K562 (cell line): ENCODE measurements around the gene MYEF2. TPM values are rescaled to one million over a fixed set of nuclear protein-coding genes. Genes with fewer than 3 reads are reported as not detected.

Experiments used
- ATAC-seq: fragments of 200-7000 bp; cut with Tn5 transposase; 3 replicates; pipeline ENCODE4 v1.9.1; 2020; ENCODE audit warnings: moderate library complexity
- BruUV-seq: library from RNA; stranded (reverse); fragments of 400-500 nt; replicated peaks from 2 replicates; lab custom pipeline; 2021; lab: Mats Ljungman, UMichigan
- CTCF ChIA-PET: fragments of 300-600 bp; formaldehyde crosslinking; extraction: SDS; loops from one replicate; lab custom pipeline; 2021; ENCODE audit warnings: low intra/inter-chr PET ratio; lab: Yijun Ruan, JAX
- POLR2A ChIA-PET: fragments of 300-600, 350-650 bp; sonication (Branson Sonifier 250); formaldehyde crosslinking; extraction: SDS; loops from one replicate; lab custom pipeline; 2021; ENCODE audit warnings: antibody characterized with exemption, inconsistent platforms; lab: Yijun Ruan, JAX
- DNase-seq, 4 experiments: peaks; one replicate each; pipeline versions ENCODE4 v3.0.0 to v3.0.0-alpha.2; 2011 to 2018; ENCODE audit warnings: low spot score in 3 of 4, mixed read lengths in 3 of 4; ENCODE audit errors: extremely low read depth in 1 of 4
- FAIRE-seq: peaks from 2 replicates; lab custom pipeline; 2011; peaks lifted over from hg19 to GRCh38; lab: Jason Lieb, UNC
- H2AFZ ChIP-seq: 2 replicates; pipeline ENCODE4 v1.6.0; 2011; ENCODE audit warnings: low read depth, low read length, control low read depth, inconsistent platforms
- H3K27ac ChIP-seq: fragments of 200-600 bp; 3 replicates; pipeline ENCODE4 v1.8.0; 2011; ENCODE audit warnings: low read depth, mild to moderate bottlenecking, control low read depth, inconsistent platforms, low read length, moderate library complexity, mixed read lengths; ENCODE audit errors: extremely low read depth
- H3K27me3 ChIP-seq, 2 experiments: fragments of 300-600 bp in 1 of 2; 2 replicates in 1 of 2; 3 replicates in 1 of 2; pipeline versions ENCODE4 v1.6.0 to v1.8.0; 2011; ENCODE audit warnings: inconsistent platforms in 2 of 2, low read length in 2 of 2, mild to moderate bottlenecking in 1 of 2, mixed read lengths in 1 of 2, moderate library complexity in 1 of 2; ENCODE audit not compliant: control insufficient read depth in 2 of 2, insufficient read depth in 2 of 2
- H3K36me3 ChIP-seq: fragments of 300-600 bp; 3 replicates; pipeline ENCODE4 v1.8.0; 2011; ENCODE audit warnings: mild to moderate bottlenecking, low read length, inconsistent platforms; ENCODE audit not compliant: control insufficient read depth, insufficient read depth
- H3K4me1 ChIP-seq, 2 experiments: fragments of 200-600 bp in 1 of 2; replicated peaks in 1 of 2; 2 replicates in 1 of 2; 3 replicates in 1 of 2; pipeline versions ENCODE4 v1.5.1 to v1.8.0; 2011; ENCODE audit warnings: inconsistent platforms in 2 of 2, low read length in 2 of 2, mild to moderate bottlenecking in 1 of 2, mixed read lengths in 1 of 2, moderate library complexity in 1 of 2; ENCODE audit not compliant: control insufficient read depth in 2 of 2, insufficient read depth in 2 of 2
- H3K4me2 ChIP-seq: 2 replicates; pipeline ENCODE4 v1.6.1; 2011; ENCODE audit warnings: low read length, control low read depth, inconsistent platforms, mixed read lengths; ENCODE audit not compliant: insufficient read depth
- H3K4me3 ChIP-seq: fragments of 200-600 bp; sonication (generic), shearing (Covaris generic); 2 replicates; pipeline ENCODE4 v1.5.1; 2016; ENCODE audit warnings: control low read depth, inconsistent platforms
- H3K79me2 ChIP-seq: fragments of 200-600 bp; 3 replicates; pipeline ENCODE4 v1.8.0; 2011; ENCODE audit warnings: low read length, inconsistent platforms; ENCODE audit not compliant: control insufficient read depth, insufficient read depth
- H3K9ac ChIP-seq, 2 experiments: 2 replicates each; pipeline versions ENCODE4 v1.6.0 to v1.6.1; 2011; ENCODE audit warnings: low read depth in 2 of 2, low read length in 2 of 2, control low read depth in 1 of 2, inconsistent platforms in 1 of 2, mild to moderate bottlenecking in 1 of 2, mixed read lengths in 1 of 2; ENCODE audit not compliant: insufficient read depth in 1 of 2
- H3K9me1 ChIP-seq: one replicate; pipeline ENCODE4 v1.6.0; 2011; ENCODE audit warnings: inconsistent platforms, mild to moderate bottlenecking, low read length, moderate library complexity; ENCODE audit not compliant: control insufficient read depth, insufficient read depth
- H3K9me3 ChIP-seq: replicated peaks from 2 replicates; pipeline ENCODE4 v1.5.1; 2011; ENCODE audit warnings: low read depth, low read length, inconsistent platforms; ENCODE audit not compliant: control insufficient read depth, insufficient read depth
- H4K20me1 ChIP-seq: replicated peaks from 2 replicates; pipeline ENCODE4 v1.6.1; 2011; ENCODE audit warnings: low read length, inconsistent platforms, mixed read lengths; ENCODE audit not compliant: control insufficient read depth, insufficient read depth
- ARHGAP35 ChIP-seq: fragments of 450-650 bp; IDR thresholded peaks from 2 replicates; pipeline ENCODE4 v1.6.1; 2018; ENCODE audit not compliant: partially characterized antibody
- CGGBP1 ChIP-seq: fragments of 250-450 bp; sonication (Bioruptor Pico); IDR thresholded peaks from 2 replicates; pipeline ENCODE4 v1.9.0; 2021; ENCODE audit warnings: mild to moderate bottlenecking
- CHD7 ChIP-seq: fragments of 200-600 bp; sonication (generic); IDR thresholded peaks from one replicate; pipeline ENCODE4 v1.6.1; 2012; ENCODE audit warnings: mild to moderate bottlenecking, low read depth, low read length, inconsistent platforms
- CREBBP ChIP-seq: IDR thresholded peaks from one replicate; pipeline ENCODE4 v1.6.1; 2012; ENCODE audit warnings: low read depth, mild to moderate bottlenecking, control low read depth, inconsistent platforms, low read length
- GTF2A2 ChIP-seq: IDR thresholded peaks from 2 replicates; pipeline ENCODE4 v1.6.1; 2016; ENCODE audit warnings: mild to moderate bottlenecking, missing genetic modification characterization, missing compliant biosample characterization
- MCM3 ChIP-seq: fragments of 450-650 bp; IDR thresholded peaks from 2 replicates; pipeline ENCODE4 v1.6.1; 2016
- MYBL2 ChIP-seq, 2 experiments: fragments of 450-650 bp in 1 of 2; sonication (generic) in 1 of 2; formaldehyde crosslinking in 1 of 2; IDR thresholded peaks; 2 replicates each; pipeline versions ENCODE4 v1.6.1 to v1.8.1; 2017 to 2022; ENCODE audit warnings: borderline replicate concordance in 1 of 2, inconsistent platforms in 1 of 2, low read depth in 1 of 2, mild to moderate bottlenecking in 1 of 2, missing genetic modification reagents in 1 of 2, moderate library complexity in 1 of 2
- ZKSCAN3 ChIP-seq: fragments of 250-450 bp; sonication (Bioruptor Pico); IDR thresholded peaks from 2 replicates; pipeline ENCODE4 v1.4.0; 2020
- ZNF134 ChIP-seq: fragments of 250-450 bp; sonication (Bioruptor Pico); conservative IDR thresholded peaks from 2 replicates; pipeline ENCODE4 v1.4.0; 2020
- ZNF197 ChIP-seq: fragments of 200-800 bp; sonication (Bioruptor generic); IDR thresholded peaks from 2 replicates; pipeline ENCODE4 v1.6.1; 2016; ENCODE audit warnings: low read depth, missing genetic modification characterization, missing compliant biosample characterization
- ZNF830 ChIP-seq: fragments of 250-450 bp; sonication (Bioruptor Pico); IDR thresholded peaks from 2 replicates; pipeline ENCODE4 v1.5.0; 2021; ENCODE audit warnings: mild to moderate bottlenecking
- WGBS: fragments of 100-300 bp; shearing (Covaris generic); methylation state at CpG from one replicate; pipeline ENCODE4 v1.1.6; 2016; ENCODE audit warnings: low coverage, mixed read lengths; ENCODE audit not compliant: insufficient coverage; ENCODE audit errors: missing lambda C conversion rate; 5-methylcytosine and 5-hydroxymethylcytosine counted together
- in situ Hi-C: fragments of 300-500 bp; cut with MboI; formaldehyde crosslinking; loops from 4 replicates; pipeline ENCODE4 v1.15.0; 2018; ENCODE audit warnings: inconsistent platforms, mixed read lengths
- intact Hi-C: fragments of 100-400 bp; cut with micrococcal nuclease; formaldehyde crosslinking; loops from 2 replicates; pipeline ENCODE4 v1.14.2; 2022
- polyA plus RNA-seq, 8 experiments: library from polyadenylated mRNA; depleted of rRNA in 4 of 8; stranded (reverse) in 5 of 8; unstranded in 3 of 8; fragments of >200 nt; fragmentation: Nextera tagmentation in 2 of 8; fragmentation: Illumina TruSeq in 1 of 8; extraction: Ambion mirVana in 2 of 8; extraction: Trizol in 1 of 8; gene quantifications; 2 replicates each; pipeline versions ENCODE4 v1.2.1 to v1.2.3, GENCODE V29; 2011 to 2014; ENCODE audit warnings: inconsistent platforms in 1 of 8, missing spikeins in 1 of 8
- total RNA-seq, 7 experiments: library from RNA; depleted of rRNA in 6 of 7; stranded (reverse); fragments of >200 nt in 6 of 7; fragmentation: Illumina TruSeq in 2 of 7; extraction: Trizol in 2 of 7; gene quantifications; 2 replicates each; pipeline versions ENCODE4 v1.2.1 to v1.2.3, GENCODE V29; 2011 to 2021; ENCODE audit warnings: low replicate concordance in 1 of 7

Gene MYEF2
- total and polyA plus RNA-seq, 9 of the 15 experiments (the other 6 are each of a cell fraction or from before 2014, with no cell fraction given) = 0.03 to 0.82 (median 0.19) TPM

- Histone ChIP-seq H3K79me2 (no peaks in the 10 kb centered on the region), H4K20me1 (no peaks in the 10 kb centered on the region), H3K4me2 (no peak overlapping the region), H3K4me1 (peaks cover 0 to 6% of the 10 kb centered on the region in 2 experiments; a peak in 2 of 5 replicates), H3K9ac (no peak overlapping the region), H3K27ac (no peak overlapping the region), H3K9me3 (no peaks in the 10 kb centered on the region), H3K9me1 (no peaks in the 10 kb centered on the region), H3K36me3 (no peaks in the 10 kb centered on the region), H2AFZ (no peak overlapping the region), H3K27me3 (no peaks in the 10 kb centered on the region), H3K4me3 (no peak overlapping the region)
- ChIA-PET CTCF (no interaction called here), POLR2A (no interaction called here)
- intact Hi-C loops (no loop called here), in situ Hi-C loops (no loop called here)
- 2% methylated on average over 3 of the region's 3 CpGs for WGBS
- no peak for ATAC-seq
- BruUV-seq = no TSS peak
- FAIRE-seq = no peak
- DNase-seq = no peak
- no peak for TF ChIP-seq CGGBP1 (CRISPR knock-in tag)
- TF ChIP-seq ZNF197 (CRISPR knock-in tag) = no peak
- no peak for TF ChIP-seq ZKSCAN3 (CRISPR knock-in tag)
- no peak for TF ChIP-seq GTF2A2 (tag)
- TF ChIP-seq ZNF134 (CRISPR knock-in tag) = no peak
- no peak for TF ChIP-seq MCM3
- no peak for TF ChIP-seq CHD7
- TF ChIP-seq CREBBP = no peak
- TF ChIP-seq ARHGAP35 = no peak
- TF ChIP-seq ZNF830 (CRISPR knock-in tag) = no peak
- no peak for TF ChIP-seq MYBL2 (IDR thresholded peaks at IDR 0.05; ENCODE audit: low read depth)
- TF ChIP-seq MYBL2 (CRISPR knock-in tag; IDR thresholded peaks at IDR 0.05; ENCODE audit: borderline replicate concordance) = no peak
Observed at GRCh38 chr15:48175126-48175525, 3.0 kb downstream of the MYEF2 start.
